IPS DF 4.7 (cell line): ENCODE results near the gene F2RL2.

Experiments
- DNase-seq: peaks from one replicate; pipeline ENCODE4 v3.0.0-alpha.2; 2013; ENCODE audit warnings: low spot score; ENCODE audit errors: extremely low read depth

The F2RL2 gene, protein sequence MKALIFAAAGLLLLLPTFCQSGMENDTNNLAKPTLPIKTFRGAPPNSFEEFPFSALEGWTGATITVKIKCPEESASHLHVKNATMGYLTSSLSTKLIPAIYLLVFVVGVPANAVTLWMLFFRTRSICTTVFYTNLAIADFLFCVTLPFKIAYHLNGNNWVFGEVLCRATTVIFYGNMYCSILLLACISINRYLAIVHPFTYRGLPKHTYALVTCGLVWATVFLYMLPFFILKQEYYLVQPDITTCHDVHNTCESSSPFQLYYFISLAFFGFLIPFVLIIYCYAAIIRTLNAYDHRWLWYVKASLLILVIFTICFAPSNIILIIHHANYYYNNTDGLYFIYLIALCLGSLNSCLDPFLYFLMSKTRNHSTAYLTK

DNA sequence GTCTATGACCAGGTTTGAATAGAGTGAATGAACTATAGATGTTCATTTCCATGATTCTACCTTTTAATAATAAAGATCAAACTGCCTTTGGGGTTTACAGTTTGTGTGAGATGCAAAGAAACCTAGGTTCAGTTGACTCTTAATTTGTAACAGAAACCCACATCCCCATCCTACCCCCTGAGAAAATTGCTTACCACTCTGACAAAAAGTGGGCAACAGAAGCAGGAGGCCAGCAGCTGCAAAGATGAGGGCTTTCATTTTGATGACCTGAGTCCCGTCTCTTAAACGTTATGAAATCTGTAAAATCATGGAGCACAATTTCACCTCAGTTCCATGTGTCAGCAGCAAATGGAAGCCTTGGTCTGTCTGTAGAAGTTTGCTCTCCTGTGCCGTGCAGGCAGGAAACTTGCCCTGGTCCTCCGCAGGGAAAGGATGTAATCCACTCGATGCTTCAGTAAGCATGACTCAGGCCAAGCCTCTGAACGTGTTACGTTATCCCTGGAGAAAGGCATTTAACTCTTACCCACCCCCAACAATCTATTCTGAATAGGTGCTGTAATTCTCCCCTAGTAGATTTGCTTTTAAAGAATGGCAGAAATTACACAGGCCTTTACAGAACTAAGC, at the start of gene F2RL2:
F2RL2 (minus strand) TSS at position 431 of the 624 bp plus-strand sequence; CDS start at position 258, 173 bp downstream.
- no peak for DNase-seq

DNA sequence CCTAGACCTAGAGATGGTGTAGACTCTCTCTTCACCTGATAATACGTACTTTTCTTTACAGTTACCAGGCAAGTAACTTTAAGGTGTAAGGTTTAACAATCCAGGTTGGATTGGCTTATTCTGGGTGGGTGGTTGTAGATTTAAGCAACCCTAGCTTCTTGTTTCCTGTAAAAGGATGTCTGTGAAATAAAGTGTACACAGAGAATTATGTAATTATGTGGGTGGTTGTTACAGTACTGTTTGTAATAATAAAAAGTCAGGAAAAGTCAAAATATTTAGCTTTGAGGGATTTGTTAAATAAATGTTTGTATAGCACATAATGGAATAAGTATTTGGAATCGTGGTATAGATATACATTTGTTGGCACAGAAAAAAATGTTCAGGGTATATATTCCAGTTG, 49.0 kb upstream of the F2RL2 start:
- DNase-seq = no peak

DNA sequence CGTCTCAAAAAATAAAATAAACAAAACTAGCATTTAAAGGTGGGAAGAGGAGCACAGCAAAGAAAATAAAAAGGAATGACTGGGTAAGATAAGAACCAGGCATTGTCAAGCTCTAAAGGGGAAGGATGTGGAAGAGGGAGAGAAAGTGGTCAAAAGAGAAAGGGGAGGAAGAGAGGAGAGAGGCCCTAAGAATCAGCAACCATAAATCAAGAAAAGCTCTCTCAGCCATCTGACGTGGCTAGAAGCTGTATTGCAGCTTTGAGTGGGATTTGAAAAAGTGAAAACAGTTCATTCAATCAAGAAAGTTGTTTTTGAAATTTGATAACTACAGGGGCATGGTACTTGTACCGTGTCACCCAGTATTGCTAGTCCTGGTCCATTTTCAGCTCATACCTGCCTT, 47.3 kb upstream of the F2RL2 start:
- no peak for DNase-seq

DNA sequence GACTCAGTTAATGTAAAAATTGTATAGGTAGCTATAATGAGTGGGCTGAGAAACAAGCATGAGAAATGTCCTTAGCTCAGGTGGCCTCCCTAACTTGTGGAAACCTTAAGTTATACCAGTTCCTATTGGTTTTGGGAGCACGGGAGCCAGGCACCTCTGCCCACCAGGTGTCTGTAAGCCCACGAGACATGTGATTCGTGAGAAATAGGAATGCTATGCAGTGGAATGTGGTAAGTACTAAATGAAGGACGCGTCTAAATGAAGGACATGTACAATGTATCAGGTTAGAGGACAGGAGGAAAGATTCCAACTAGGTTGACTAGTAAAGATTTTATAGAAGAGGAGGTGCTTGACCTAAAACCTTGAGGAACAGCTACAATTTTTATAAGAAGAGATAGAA, 46.0 kb upstream of the F2RL2 start:
- DNase-seq = no peak

DNA sequence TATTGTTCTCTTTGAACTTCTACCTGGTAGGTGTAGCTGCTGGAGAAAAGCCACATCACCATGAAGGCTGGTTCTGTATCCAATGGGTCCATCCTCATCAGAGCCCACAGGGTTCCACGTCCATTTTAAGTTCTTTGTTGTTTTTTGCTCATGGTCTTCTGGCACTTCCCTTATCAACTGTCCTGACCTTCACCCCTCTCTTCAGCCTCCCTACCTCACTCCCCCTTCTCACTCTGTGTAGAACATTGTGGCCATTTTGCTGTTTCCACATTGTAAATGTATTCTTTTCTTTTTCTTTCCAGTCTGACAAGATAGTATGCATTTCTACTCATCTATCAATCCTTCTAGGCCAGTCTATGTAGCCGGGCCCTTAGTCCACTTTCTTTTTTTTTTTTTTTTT, 44.3 kb upstream of the F2RL2 start:
- no peak for DNase-seq

DNA sequence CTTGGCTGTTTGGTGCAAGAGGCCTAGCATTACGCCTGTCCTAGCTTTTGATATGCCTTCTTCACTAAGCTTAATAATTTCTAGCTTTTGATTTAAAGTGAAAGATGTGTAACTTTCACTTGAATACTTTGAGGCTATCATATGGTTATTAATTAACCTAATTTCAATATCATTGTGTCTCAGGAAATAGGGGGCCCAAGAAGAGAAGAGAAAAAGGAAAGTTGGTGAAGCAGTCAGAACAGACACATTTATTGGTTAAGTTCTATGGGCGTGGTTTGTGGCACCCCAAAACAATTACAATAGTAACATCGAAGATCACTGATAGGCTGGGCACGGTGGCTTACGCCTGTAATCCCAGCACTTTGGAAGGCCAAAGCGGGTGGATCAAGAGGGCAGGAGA, 40.9 kb upstream of the F2RL2 start:
- DNase-seq = no peak

DNA sequence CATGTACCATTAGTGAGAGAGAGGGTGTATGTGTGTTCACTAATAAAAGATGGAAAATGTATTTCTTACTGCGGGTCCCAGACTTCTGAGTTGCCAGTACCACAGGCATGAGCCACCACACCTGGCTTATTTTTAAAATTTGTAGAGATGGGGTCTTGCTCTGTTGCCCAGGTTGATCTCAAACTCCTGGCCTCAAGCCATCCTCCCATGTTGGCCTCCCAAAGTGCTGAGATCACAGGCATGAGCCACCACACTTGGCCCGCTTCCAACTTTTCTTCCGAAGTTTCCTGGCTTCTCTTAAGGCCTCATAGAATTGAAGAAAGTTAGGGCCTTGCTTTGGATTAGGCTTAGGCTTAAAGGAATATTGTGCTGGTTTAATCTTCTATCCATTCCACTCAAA, 40.4 kb upstream of the F2RL2 start:
- DNase-seq = no peak

DNA sequence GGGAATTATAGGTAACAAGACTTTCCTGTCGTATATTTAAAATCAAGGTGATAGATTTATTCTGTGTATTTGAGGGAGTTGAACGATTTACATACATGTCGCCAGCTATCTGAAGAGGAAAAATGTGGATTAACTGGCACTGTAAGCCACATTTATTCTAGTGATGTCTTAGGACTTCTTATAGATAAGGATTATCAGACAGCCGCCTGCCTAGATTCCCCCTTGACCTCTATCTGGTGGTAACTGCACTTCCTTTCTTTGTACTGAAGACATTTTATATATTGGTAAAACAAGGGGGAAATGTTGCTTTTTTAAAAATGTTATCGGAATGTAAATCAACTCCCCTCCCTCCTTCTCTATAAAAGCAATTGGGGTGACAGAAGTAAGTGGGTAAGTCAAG, 39.3 kb upstream of the F2RL2 start:
- no peak for DNase-seq

DNA sequence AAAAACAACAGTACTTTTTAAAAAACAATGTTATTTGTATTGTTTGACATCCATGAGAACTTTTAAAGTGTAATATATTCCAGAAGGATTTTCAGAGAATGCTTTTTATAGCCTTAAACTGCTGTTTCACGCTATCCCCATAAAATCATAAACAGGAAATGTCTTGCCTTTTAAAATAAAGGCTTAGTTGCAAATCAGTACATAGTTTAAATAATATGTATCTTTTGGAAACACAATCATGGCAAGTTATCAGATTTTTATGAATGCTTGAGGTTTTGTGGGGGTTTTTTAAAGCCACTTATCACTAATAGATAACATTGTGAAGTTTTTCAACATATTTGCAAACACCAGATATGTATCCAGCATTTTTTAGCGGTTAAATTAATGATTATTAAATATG, 37.2 kb upstream of the F2RL2 start:
- DNase-seq = no peak

DNA sequence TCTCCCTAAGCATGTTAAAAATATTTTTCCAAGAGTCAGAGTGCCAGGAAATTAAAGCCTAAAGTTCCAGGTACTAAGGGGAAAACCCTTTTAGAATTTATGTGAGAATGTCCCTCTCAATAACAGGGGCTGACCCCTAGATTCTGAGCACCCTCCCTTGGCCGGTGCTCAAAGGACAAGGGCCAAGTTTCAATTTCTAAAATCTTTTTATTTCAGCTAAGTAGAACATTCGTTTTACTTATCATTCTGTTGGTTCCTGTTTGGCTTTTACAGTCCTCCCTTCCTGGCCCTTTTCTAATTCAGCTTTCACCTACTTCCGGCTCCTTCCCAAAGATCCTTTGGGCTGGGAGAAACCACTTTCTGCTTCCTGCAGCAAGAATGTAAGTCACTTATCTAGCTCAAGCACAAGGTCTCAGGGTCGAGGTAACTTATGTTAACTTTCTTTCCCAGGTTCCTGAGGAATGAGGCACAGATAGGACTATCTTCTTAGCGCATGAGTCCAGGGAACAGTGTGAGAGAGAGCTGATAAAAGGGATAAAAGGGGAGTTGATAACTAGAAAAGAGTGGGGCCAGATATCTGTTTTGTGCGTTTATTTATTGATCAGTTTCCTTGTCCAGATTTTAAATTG, 34.6 kb upstream of the F2RL2 start:
- DNase-seq = no peak

DNA sequence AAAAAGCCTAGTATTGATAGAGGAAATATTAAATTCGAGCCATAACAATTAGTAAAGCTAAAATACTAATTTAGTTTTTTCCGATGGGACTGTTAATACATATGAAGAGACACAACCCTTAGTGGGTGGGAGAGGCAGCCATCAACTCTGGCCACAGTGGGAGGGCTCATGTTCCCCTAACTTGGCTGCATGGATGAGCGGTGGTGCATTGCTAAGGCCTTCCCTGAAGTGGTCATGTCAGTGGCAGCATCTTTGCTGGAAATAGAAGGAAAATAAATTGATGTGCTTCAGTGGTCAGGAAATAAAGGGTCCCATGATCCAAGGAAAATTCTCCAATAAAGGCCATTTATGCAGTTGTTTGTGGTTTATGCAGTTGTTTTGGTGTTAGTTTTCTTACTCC, 33.9 kb upstream of the F2RL2 start:
- DNase-seq = no peak

DNA sequence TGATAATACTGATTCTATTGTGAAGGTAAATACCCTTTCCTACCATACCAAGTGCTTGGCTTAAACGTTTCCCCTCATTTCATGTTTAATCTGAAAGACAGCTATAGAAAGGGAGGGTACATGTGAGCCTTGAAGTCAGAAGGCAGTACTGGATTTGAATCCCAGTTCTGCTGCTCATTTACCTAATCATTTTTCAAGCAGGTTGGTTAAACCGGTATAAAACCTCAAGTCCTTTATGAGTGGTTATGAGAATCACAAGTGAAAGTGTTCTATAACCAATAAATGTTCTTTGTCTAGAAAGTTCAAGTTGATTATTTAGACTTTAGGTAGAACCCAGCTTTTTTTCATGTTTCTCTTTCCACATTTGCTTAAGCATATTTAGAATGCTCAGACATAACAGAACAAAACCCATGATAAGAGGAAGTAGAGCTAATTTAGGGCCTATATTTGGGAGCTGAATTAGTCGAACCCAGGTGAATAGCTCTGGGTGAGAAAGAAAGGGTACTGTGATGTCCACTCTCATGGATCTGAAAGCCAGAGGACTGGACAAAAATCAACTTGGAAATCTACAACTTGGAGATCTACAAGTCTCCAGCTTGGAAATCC, 29.7 kb upstream of the F2RL2 start:
- no peak for DNase-seq

DNA sequence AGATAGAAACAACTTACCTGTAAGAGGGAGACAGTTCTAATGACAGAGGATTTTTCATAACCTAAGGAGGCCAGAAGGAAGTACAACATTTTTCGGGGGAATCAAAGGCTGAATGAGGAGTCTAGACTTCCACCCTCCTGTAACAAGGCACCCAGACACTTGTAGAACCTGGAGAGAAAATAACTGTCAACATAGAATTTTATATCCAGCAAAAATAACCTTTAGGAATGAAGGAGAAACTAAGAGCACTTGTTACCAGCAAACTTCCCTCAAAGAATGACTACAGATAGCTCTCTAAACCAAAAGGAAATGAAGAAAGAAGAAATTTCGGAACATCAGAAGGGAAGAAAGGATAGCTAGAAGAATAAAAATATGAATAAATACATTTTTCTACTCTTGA, 25.9 kb upstream of the F2RL2 start:
- DNase-seq = no peak

DNA sequence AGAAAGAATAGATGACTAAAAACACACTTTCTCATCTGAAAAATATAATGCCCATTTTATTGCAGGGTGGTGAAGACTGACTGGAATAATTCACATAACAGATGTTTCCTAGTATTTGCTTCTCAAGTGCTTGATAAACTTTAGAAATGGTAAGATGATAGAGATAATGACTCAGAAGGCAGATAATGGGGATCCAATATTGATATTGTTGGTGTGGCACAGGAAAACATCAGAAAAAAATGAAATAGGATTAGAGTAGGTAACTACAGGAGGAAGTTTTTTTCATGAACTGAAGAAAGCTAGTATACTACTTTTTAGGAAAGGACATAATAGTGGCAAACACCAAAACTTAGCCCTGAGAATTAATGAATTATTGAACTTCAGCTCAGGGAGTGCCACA, 20.2 kb upstream of the F2RL2 start:
- no peak for DNase-seq

DNA sequence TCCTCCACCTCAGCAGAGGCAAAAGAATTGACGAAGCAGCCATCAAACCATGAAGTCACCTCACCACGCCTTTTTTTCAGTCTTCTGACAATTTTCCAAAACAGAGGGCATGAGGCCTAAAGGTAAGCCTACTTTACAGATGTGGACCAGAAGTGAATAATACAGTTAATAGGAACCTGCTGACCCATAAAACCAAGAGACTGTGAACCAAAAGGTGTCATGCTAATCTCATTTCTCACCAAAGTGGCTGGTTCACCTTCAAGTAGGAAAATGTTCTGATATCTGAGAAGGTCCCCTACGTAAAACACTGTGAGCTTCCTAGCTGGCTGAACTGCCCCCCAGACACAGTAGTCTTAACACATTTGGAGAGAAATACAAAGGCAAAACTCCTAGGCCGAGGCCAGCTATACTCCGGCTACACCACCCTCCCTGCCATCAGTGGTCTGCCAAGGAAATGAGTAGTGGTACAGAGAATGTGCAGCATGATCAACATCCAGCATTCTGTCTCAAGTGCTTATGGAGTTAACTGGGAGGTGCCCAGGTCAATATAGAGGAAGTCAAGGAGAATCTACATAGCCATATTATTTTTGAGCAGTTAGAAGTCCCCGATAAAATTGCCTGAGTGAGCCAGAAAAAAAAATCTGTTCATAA, 19.3 kb upstream of the F2RL2 start:
- no peak for DNase-seq

DNA sequence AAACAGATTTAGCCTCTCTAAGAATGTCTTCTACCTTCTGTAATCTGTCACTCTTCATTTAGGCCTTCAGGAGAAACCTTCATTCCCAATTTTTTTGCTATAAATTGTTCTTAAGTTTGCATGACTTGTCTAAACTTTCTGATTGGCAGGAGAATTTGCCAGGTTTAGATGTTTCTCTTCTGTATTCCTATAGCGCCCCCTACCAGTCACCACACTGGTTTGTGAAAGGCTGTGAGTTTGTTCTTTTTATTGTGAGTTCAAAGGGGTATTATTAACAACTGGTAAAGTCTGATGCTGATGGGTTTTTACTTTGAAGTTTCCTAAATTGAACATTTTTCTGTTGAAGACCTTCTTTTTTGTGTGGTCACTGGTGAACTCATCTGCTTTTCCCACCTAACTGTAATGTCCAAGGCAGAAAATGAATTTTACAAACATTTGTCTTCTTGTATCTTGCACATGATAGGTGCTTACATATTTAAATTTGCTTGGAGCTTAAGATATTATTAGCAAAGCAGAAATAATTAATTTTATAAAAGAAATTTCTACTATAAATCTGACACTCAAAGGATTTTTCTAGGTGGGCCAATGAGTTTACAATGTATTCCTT, 18.4 kb upstream of the F2RL2 start:
- no peak for DNase-seq

DNA sequence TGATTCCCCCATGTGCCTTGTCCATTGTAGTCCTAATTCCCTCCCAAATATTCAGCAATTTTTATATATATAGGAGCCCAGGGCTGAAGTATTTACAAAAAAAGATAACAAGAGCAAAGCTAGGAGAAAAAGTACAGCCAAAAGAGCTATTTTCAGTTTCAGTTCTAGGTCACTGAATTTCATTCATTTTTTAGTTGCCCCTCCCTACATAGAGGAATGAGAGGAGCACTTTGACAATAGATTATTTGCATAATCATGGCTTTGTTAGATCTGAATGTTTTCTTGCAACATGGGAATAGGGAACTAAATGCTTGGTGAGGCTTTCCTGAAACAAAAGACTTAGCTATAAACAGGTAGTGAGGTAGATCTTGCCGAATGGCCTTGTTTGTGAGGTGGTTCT, 15.3 kb upstream of the F2RL2 start:
- DNase-seq = no peak

DNA sequence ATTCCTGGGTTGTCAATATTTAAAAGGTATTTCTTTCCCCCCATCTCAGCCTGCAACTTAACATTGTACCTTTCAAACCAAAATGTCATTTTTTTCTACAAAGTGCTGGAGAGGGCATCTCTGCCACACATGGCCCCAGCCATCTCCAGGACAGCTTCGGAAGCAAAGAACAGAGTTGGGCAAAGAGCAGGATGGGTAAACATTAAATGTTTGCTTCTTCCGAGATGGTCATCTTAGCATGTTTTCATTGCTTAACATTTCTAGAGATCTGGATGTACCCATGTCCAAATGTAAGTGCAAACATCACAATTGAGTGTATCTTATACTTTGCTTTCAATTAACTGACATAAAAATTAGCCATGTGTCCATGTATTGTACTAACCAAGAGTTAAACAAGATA, 14.3 kb upstream of the F2RL2 start:
- DNase-seq = no peak

DNA sequence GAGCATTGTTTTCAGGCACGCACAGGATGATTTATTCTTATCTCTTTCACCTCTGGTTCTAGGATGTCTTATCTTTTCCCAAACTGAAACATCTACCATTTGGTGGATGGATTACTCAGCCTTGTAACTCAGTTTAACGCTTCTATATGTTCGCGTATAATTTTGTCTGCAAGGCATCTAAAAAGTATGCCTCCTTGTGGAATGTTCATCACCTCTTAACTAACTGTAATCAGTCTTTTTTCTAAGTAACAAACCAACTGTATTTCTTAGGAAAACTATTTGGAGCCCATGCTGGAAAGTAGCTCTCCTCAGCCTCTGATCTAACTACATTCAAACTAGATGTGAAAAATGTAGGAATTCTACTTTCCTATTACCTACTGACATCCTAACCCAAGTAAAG, 11.5 kb upstream of the F2RL2 start:
- DNase-seq = no peak

DNA sequence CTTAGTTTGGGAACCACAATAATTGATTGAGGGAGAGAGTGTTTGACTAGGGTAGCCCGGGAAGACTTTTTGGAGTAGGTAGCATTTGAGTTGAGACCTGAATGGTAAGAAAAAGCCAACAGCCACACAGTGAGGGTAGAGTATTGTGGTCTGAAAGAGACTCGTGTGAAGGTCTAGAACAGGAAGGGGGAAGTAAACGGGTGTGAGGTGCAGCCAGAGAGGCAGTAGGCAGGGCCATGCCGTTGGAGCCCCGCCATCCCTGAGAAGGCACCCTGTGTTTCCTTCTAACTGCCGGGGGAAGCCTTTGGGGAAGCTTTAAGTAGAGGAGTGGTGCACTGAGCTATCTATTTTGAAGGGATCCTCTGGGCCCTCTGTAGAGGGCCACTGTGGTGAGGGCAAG, 3.5 kb upstream of the F2RL2 start:
- DNase-seq = no peak

DNA sequence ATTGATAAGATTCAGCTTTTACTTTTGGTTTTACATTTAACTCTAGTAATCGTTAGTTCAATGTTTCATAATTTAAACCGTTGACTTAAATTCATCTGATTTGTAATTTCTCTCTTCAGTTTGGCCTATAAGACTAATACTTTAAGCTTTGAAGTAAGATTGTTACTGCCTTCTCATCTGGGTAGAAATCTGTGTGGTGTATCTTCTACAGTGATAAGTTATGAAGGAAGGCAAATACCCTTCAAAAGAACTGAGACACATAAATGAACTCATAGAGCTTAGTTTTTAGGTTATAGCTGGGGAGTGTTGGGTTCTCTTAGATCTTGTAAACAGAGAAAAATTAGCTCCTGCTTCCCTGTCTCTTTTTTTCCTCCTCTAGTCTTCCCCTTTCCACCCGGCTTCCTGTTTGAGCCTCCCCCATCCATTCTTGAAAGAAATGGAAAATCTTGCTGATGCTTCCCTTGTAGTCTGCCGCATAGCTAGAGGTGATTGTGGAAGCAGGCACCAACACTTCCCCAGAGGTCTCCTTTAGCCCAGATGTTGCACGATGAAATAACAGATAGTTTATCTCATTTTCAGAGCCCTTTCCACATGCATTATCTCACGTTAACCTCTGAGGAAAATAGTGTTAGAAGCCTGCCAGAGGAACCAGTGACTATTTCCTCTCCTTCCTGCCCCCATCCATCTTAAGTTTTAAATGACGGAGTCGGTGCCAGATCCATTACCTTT, 2.0 kb upstream of the F2RL2 start:
- no peak for DNase-seq
